Muscle of leg (tissue), 11 donors: Measurements from ENCODE around the gene SLC24A3. TPM values are rescaled to one million over a fixed set of nuclear protein-coding genes. Genes with fewer than 3 reads are reported as not detected.

Source experiments
- DNase-seq: peaks from one replicate; pipeline ENCODE4 v3.0.0; 2013
- H3K27ac ChIP-seq: one replicate; pipeline ENCODE4 v1.5.1; 2013; ENCODE audit warnings: mild to moderate bottlenecking, low read length, control low read depth
- H3K27me3 ChIP-seq: one replicate; pipeline ENCODE4 v1.6.1; 2013; ENCODE audit warnings: low read length; ENCODE audit not compliant: control insufficient read depth, insufficient read depth
- H3K36me3 ChIP-seq: one replicate; pipeline ENCODE4 v1.6.1; 2013; ENCODE audit warnings: low read length; ENCODE audit not compliant: control insufficient read depth, insufficient read depth
- H3K4me1 ChIP-seq: one replicate; pipeline ENCODE4 v1.6.1; 2013; ENCODE audit warnings: low read length; ENCODE audit not compliant: control insufficient read depth, insufficient read depth
- H3K4me3 ChIP-seq: one replicate; pipeline ENCODE4 v1.5.1; 2013; ENCODE audit warnings: low read length, control low read depth
- H3K9me3 ChIP-seq: replicated peaks from 2 replicates; pipeline ENCODE4 v1.6.1; 2013; ENCODE audit warnings: low read depth, low read length; ENCODE audit not compliant: control insufficient read depth
- WGBS: methylation state at CpG from one replicate; pipeline ENCODE4 v1.1.5; 2013; ENCODE audit warnings: missing lambda C conversion rate; ENCODE audit not compliant: insufficient coverage; 5-methylcytosine and 5-hydroxymethylcytosine counted together
- polyA plus RNA-seq, 8 donors: library from polyadenylated mRNA; unstranded; fragments of 120-200 nt; gene quantifications; one replicate each; pipeline versions ENCODE4 v1.2.1 to v1.2.3, GENCODE V29; 2013; ENCODE audit warnings: inconsistent platforms in 1 of 8, low replicate concordance in 1 of 8; ENCODE audit not compliant: insufficient read length in 8 of 8, insufficient read depth in 1 of 8
- total RNA-seq: library from RNA; stranded (reverse); fragments of 120-200 nt; gene quantifications from one replicate; pipeline ENCODE4 v1.2.4, GENCODE V29; 2013

Gene SLC24A3
- total and polyA plus RNA-seq, 9 donors = 5.9 to 21.6 (median 17.0) TPM

GRCh38 chr20:19765913-19766312 is 553.5 kb downstream of the SLC24A3 start:
- Histone ChIP-seq H3K9me3 (no peaks in the 10 kb centered on the region), H3K27me3 (no peaks in the 10 kb centered on the region), H3K27ac (no peak overlapping the region), H3K4me3 (no peak overlapping the region), H3K4me1 (peaks cover 20% of the 10 kb centered on the region), H3K36me3 (no peaks in the 10 kb centered on the region)
- DNase-seq = no peak
- 68% methylated on average over 2 of the region's 4 CpGs for WGBS

GRCh38 chr20:19767070-19767469 is 554.6 kb downstream of the SLC24A3 start:
- Histone ChIP-seq H3K4me3 (no peak overlapping the region), H3K4me1 (peaks cover 18% of the 10 kb centered on the region), H3K27me3 (no peaks in the 10 kb centered on the region)

GRCh38 chr20:19768325-19768842 is 555.9 kb downstream of the SLC24A3 start:
- WGBS = 86% methylated on average over 5 of the region's 7 CpGs
- Histone ChIP-seq H3K9me3 (no peaks in the 10 kb centered on the region), H3K36me3 (no peaks in the 10 kb centered on the region), H3K4me1 (peaks cover 21% of the 10 kb centered on the region), H3K27me3 (no peaks in the 10 kb centered on the region), H3K27ac (no peak overlapping the region), H3K4me3 (no peak overlapping the region)
- no peak for DNase-seq

More at GRCh38 chr20:19767070-19767469, 554.6 kb downstream of the SLC24A3 start:
- DNase-seq = no peak
- H3K36me3 ChIP-seq = no peaks in the 10 kb centered on the region
- H3K9me3 ChIP-seq = no peaks in the 10 kb centered on the region
- H3K27ac ChIP-seq = no peak overlapping the region
- WGBS = 58% methylated on average over 4 of the region's 4 CpGs

DNA sequence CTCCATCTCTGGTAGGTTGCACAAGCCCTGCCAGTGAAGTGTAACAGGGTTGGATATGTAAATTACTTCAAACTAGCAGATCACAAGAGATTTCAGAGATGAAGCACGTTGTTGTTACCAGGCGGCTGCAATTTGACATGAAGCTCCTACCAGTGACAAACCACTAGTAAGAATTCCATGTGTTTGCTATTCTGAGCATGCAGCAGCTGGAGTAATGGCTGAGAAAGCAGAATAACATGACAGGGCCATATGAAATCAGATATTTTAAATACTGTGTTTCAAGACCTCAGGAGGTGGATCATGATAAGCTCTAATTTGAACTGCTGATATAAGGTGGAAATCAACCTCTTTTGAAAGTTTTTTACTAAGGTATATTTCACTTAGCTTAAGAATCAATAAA is 557.1 kb downstream of the SLC24A3 start:
- H3K4me1 ChIP-seq = peaks cover 22% of the 10 kb centered on the region
- no peaks in the 10 kb centered on the region for H3K9me3 ChIP-seq
- H3K4me3 ChIP-seq = no peak overlapping the region
- peak overlapping the region; percentile 51 for H3K27ac ChIP-seq
- no peak for DNase-seq
- 65% methylated on average over 2 of the region's 2 CpGs for WGBS
- no peaks in the 10 kb centered on the region for H3K36me3 ChIP-seq
- H3K27me3 ChIP-seq = no peaks in the 10 kb centered on the region

DNA sequence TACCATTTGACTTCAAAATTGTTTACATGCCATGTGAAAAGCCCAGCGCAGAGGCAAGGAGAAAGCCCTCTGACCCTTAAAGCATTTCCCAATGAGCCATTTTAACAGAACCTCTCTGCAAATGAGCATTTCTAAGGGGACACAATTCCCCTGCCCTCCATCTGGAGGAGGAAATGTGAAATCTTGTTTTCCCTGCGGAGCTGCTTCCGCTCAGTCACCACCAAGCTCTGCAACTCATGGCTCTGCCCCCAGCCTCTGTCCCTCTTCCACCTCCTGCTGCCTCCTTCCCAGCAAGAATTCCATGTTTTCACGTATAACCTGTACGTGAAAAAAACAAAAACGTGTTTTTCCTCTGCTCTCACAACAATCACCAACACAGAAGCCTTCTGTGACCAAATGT is 557.9 kb downstream of the SLC24A3 start:
- Histone ChIP-seq H3K4me1 (peaks cover 23% of the 10 kb centered on the region), H3K27me3 (no peaks in the 10 kb centered on the region), H3K4me3 (no peak overlapping the region), H3K9me3 (no peaks in the 10 kb centered on the region), H3K27ac (no peak overlapping the region), H3K36me3 (no peaks in the 10 kb centered on the region)
- DNase-seq = no peak
- WGBS = 43% methylated on average over 4 of the region's 6 CpGs

GRCh38 chr20:19771031-19771430 is 558.6 kb downstream of the SLC24A3 start:
- no peaks in the 10 kb centered on the region for H3K9me3 ChIP-seq
- no peak for DNase-seq
- 87% methylated on average over 2 of the region's 2 CpGs for WGBS
- H3K27me3 ChIP-seq = no peaks in the 10 kb centered on the region
- H3K4me3 ChIP-seq = no peak overlapping the region
- peaks cover 23% of the 10 kb centered on the region for H3K4me1 ChIP-seq
- no peak overlapping the region for H3K27ac ChIP-seq
- H3K36me3 ChIP-seq = no peaks in the 10 kb centered on the region
